Skeletal muscle cell (primary cell): ENCODE data around the gene GPS1.

Source experiments
- DNase-seq: peaks from one replicate; pipeline ENCODE4 v3.0.0-alpha.2; 2010; ENCODE audit warnings: low read depth
- H3K4me3 ChIP-seq: 2 replicates; pipeline ENCODE4 v1.5.1; 2011; ENCODE audit warnings: low read depth, mild to moderate bottlenecking, control low read depth, low read length, moderate library complexity

GPS1 gene

GRCh38 chr17:82023447-82024241 is 28.1 kb upstream of the GPS1 start:
- H3K4me3 ChIP-seq, result peak overlapping the region; percentile 75
- DNase-seq, result no peak

GRCh38 chr17:82024859-82025258 is 26.8 kb upstream of the GPS1 start:
- DNase-seq, result no peak

GRCh38 chr17:82025401-82026107 is 26.1 kb upstream of the GPS1 start:
- no peak for DNase-seq
- H3K4me3 ChIP-seq, result no peak overlapping the region

More at GRCh38 chr17:82024859-82025258, 26.8 kb upstream of the GPS1 start:
- no peak overlapping the region for H3K4me3 ChIP-seq

- no peak for DNase-seq
- H3K4me3 ChIP-seq, result no peak overlapping the region
Measured at GRCh38 chr17:82028246-82028645, 23.5 kb upstream of the GPS1 start.

- H3K4me3 ChIP-seq, result no peak overlapping the region
- no peak for DNase-seq
Measured at GRCh38 chr17:82028966-82029365, 22.7 kb upstream of the GPS1 start.

GRCh38 chr17:82029391-82029790 is 22.3 kb upstream of the GPS1 start:
- H3K4me3 ChIP-seq, result no peak overlapping the region
- DNase-seq, result no peak

- no peak for DNase-seq
- H3K4me3 ChIP-seq, result no peak overlapping the region
Measured at GRCh38 chr17:82029990-82030469, 21.7 kb upstream of the GPS1 start.

- H3K4me3 ChIP-seq, result peak overlapping the region; percentile 62
- DNase-seq, result peak; percentile 57
Measured at GRCh38 chr17:82030470-82031302, 21.0 kb upstream of the GPS1 start.

GRCh38 chr17:82031303-82031884 is 20.3 kb upstream of the GPS1 start, which contains the start of gene RAC3:
Gene RAC3, plus strand, starts transcription at chr17:82031678. Its CDS starts 84 bp downstream, at chr17:82031762.
- peak within 1 kb of the TSS; percentile 74 for H3K4me3 ChIP-seq
- DNase-seq, result no peak

- peak overlapping the region; percentile 74 for H3K4me3 ChIP-seq
- no peak for DNase-seq
Measured at GRCh38 chr17:82031885-82032627, 19.6 kb upstream of the GPS1 start.

- no peak for DNase-seq
- H3K4me3 ChIP-seq, result no peak overlapping the region
Measured at GRCh38 chr17:82033359-82034085, 18.2 kb upstream of the GPS1 start.

DNA sequence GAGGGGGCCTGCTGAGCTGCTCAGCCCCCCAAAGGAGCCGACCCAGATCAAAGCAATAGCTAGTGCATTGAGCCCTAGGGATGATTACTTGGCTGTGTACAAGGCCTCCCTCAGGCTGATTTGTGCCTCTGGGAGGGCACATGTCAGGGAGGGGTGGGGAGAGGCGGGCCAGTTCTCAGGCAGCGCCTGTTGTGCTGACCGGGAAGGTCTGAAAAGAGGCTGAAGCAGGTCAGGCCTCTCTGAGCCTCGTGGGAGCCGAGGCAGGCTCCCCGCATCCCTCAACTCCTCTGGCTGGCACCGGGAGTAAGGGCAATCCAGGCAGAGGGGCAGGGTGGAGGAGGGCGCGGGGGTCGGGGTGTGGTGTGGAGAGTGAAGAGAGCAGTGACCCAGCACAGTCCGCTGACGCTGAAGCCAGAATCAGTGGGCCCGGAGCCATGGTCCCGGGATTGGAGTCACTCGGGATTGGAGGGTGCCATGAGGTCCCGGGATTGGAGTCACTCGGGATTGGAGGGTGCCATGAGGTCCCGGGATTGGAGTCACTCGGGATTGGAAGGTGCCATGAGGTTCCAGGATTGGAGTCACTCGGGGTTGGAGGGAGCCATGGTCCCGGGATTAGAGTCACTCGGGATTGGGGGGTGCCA is 17.2 kb upstream of the GPS1 start:
- no peak for DNase-seq
- no peak overlapping the region for H3K4me3 ChIP-seq

- DNase-seq, result no peak
- no peak overlapping the region for H3K4me3 ChIP-seq
Measured at GRCh38 chr17:82035488-82035887, 16.2 kb upstream of the GPS1 start.

GRCh38 chr17:82035956-82036633 is 15.6 kb upstream of the GPS1 start:
- peak overlapping the region; percentile 67 for H3K4me3 ChIP-seq
- DNase-seq, result no peak

DNA sequence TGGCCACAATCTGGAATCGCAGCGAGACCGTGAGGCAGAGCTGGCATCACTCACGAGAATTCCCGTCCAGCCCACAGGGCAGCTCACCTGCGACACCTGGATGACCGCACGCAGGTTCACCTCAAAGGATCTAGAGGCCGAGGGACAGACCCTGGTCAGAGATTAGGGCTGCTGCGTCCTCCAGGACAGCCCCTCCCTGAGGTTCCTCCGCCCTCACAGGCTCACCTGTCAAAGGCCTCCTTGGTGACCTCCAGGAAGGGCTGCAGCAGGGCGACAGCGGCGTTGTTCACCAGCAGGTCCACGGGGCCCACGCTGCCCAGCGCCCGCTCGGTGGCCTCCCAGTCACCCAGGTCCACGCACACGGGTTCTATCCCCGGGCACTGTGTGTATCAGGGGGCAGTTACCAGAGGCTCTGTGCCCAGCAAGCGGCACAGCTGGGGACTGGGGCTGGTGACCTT is 15.0 kb upstream of the GPS1 start:
- DNase-seq, result no peak
- peak overlapping the region; percentile 67 for H3K4me3 ChIP-seq

DNA sequence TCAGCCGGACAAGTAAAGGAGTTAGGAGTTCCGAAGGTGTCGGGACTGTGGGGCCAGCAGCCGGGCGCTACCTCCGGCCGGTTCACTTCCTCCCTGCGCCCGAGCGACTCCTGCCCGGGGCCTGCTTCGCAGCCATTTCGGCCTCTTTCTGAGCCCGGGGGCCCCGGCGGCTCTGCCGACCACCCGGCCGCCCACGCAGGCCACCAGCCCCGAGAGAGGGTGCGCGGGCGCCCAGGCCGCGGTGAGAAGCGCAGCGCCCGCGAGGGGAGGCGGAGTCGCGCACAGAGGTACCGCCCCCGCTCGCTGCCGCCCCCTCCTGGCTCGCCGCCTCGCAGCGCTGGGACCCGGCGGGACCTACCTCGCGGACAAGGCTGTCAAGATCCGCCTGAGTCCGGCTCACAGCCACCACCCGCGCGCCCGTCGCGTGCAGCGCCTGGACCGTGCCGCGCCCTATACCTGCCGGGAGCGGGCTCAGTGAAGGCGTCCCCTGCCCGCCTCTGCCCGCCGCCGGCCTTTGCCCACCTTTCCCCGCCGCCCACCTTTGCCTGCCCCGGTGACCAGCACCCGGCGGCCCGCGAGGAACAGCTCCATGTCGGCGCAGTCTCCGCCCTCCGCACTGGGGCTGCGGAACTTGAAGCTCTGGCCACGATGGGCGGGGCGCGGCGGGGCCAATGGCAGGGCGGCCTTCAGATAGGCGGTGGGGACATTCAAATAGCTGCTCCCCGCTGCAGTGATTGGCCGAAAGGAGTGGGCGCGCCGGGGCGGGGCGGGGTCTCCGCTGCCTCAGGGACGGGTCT is 14.4 kb upstream of the GPS1 start, which contains the start of gene DCXR:
Gene DCXR (minus strand): TSS at position 606 of the 797 bp plus-strand sequence. CDS start 15 bp downstream, at position 591.
- peak; percentile 83 for DNase-seq
- peak within 1 kb of the TSS; percentile 67 for H3K4me3 ChIP-seq
